ENCODE results near the gene GPR32. TPM values are rescaled to one million over a fixed set of nuclear protein-coding genes. Genes with fewer than 3 reads are reported as not detected.

The GPR32 gene
- total RNA-seq, 1 experiment from 2014 or later: not detected

GRCh38 chr19:50776131-50776530 is 5.9 kb downstream of the GPR32 start:
- ChIA-PET CTCF (interaction anchor here (8.3 to 10.3 kb wide), 2 partner anchors 53 to 71 kb away, joined by 184 to 195 read pairs; partner anchors contain the start of genes CLEC11A and SHANK1), POLR2A (no interaction called here)
- no peak for ATAC-seq
- Mint-ChIP-seq H3K27ac (no peak overlapping the region), H3K27me3 (ENCODE audit: low read depth) (peaks cover 90% of the 10 kb centered on the region), H3K36me3 (no peaks in the 10 kb centered on the region), H3K4me1 (peaks cover 21% of the 10 kb centered on the region), H3K9me3 (no peaks in the 10 kb centered on the region), H3K4me3 (no peak overlapping the region)
- DNase-seq (ENCODE audit: low spot score): no peak
- TF ChIP-seq ZNF317 (CRISPR knock-in tag; IDR thresholded peaks at IDR 0.05; ENCODE audit: borderline replicate concordance, low read depth) (no peak), ZNF121 (CRISPR knock-in tag; IDR thresholded peaks at IDR 0.05) (no peak), SMAD3 (CRISPR knock-in tag; IDR thresholded peaks at IDR 0.05; ENCODE audit: borderline replicate concordance) (no peak), RELA (CRISPR knock-in tag; IDR thresholded peaks at IDR 0.05; ENCODE audit: borderline replicate concordance) (no peak), HMGA2 (CRISPR knock-in tag; IDR thresholded peaks at IDR 0.05) (no peak), ESRRA (CRISPR knock-in tag; IDR thresholded peaks at IDR 0.05; ENCODE audit: borderline replicate concordance) (no peak), PREB (CRISPR knock-in tag; IDR thresholded peaks at IDR 0.05; ENCODE audit: borderline replicate concordance) (no peak), ZNF138 (CRISPR knock-in tag; conservative IDR thresholded peaks at IDR 0.05) (no peak), ZNF281 (CRISPR knock-in tag; IDR thresholded peaks at IDR 0.05) (no peak), NR1H2 (CRISPR knock-in tag; IDR thresholded peaks at IDR 0.05) (no peak), ARID4B (CRISPR knock-in tag; IDR thresholded peaks at IDR 0.05; ENCODE audit: borderline replicate concordance) (no peak), ERG (CRISPR knock-in tag; IDR thresholded peaks at IDR 0.05) (no peak), JAZF1 (CRISPR knock-in tag; IDR thresholded peaks at IDR 0.05) (no peak)
- TF ChIP-seq, protein P1, sequence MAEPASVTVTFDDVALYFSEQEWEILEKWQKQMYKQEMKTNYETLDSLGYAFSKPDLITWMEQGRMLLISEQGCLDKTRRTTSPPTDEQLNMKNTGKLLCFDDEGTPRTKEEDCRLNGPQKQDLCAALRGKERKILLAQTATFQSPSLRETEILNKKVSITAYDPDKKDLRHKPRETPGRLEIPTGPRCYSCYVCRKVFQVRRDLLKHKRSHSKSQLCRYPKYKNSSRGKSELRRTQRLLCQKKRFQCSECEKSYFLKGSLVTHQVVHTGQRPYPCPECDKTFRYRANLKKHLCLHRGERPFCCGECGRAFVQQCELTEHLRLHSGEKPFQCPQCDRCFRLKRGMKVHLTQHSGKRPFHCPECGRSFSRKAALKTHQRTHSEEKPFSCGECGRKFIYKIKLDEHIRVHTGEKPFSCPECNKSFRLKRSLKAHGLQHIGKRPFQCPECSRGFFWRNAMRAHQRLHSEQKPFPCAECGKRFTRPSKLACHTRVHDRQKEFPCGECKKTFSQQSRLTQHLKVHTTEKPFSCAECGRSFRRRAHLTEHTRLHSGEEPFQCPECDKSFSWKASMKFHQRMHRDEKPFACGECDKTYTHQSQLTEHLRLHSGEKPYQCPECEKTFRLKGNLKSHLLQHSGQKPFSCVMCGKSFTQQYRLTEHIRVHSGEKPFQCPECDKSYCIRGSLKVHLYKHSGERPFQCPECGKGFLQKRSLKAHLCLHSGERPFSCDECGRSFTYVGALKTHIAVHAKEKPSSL (CRISPR knock-in tag; conservative IDR thresholded peaks at IDR 0.05): no peak
